OCI-LY1 (cell line): ENCODE measurements around the gene UBE2R2.

Experiments used
- EZH2 ChIP-seq: fragments of 200-600 bp; sonication (generic), shearing (Covaris generic); IDR thresholded peaks from 2 replicates; pipeline ENCODE4 v1.8.0; 2017; ENCODE audit warnings: borderline replicate concordance, mixed run types, mild to moderate bottlenecking, antibody characterized with exemption, low read length, moderate library complexity, mixed read lengths
- TF ChIP-seq, protein P1 (sequence below): fragments of 200-600 bp; sonication (generic), shearing (Covaris generic); IDR thresholded peaks from 2 replicates; pipeline ENCODE4 v1.5.1; 2017; ENCODE audit warnings: mild to moderate bottlenecking, antibody characterized with exemption, low read length, moderate library complexity, mixed read lengths

DNA sequence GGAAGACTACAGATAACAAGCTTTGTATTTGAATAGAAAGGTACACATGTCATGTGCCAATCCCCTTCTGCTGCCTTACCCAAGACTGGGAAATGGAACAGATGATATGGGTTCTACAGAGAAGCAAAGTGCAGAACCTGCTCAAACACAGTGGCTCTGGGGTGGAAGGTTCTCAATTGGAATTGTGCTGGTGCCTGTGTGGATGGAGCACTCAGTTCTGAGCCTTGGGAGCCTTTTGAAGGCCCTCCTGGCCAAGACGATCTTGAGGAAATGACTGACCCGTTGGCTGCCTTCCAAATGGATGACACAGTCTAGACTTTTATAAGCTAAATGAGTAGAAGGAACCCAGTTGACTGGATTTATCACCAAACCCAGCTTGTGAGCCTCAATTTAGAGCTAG is 25.8 kb upstream of the UBE2R2 start:
- TF ChIP-seq, protein P1, sequence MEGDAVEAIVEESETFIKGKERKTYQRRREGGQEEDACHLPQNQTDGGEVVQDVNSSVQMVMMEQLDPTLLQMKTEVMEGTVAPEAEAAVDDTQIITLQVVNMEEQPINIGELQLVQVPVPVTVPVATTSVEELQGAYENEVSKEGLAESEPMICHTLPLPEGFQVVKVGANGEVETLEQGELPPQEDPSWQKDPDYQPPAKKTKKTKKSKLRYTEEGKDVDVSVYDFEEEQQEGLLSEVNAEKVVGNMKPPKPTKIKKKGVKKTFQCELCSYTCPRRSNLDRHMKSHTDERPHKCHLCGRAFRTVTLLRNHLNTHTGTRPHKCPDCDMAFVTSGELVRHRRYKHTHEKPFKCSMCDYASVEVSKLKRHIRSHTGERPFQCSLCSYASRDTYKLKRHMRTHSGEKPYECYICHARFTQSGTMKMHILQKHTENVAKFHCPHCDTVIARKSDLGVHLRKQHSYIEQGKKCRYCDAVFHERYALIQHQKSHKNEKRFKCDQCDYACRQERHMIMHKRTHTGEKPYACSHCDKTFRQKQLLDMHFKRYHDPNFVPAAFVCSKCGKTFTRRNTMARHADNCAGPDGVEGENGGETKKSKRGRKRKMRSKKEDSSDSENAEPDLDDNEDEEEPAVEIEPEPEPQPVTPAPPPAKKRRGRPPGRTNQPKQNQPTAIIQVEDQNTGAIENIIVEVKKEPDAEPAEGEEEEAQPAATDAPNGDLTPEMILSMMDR: no peak
- TF ChIP-seq EZH2: no peak
